ENCODE results near the gene TCN1.

DNA sequence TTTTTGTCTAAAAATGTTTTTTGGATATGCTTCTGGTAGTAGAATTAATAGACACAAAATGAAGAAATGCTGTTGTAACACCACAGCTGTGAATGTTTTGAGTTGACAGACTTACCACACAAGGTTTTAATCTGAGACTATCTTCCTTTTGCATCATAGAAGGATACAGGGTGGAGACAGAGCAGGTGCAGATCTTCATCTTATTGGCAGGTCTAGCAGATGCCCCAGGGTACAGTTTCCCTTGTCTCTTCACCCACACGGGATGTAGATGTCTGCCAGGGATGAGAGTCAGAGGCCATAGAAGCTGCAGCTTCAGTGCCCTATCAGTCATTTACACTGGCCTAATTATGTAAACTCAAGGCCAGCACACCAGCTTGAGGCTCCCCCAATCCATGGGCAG lies 13.3 kb upstream of the TCN1 start:
- TF ChIP-seq ELF4 (IDR thresholded peaks at IDR 0.05) (no peak), FOXA1 (IDR thresholded peaks at IDR 0.05) (no peak), SUZ12 (IDR thresholded peaks at IDR 0.05) (no peak), ARNT (IDR thresholded peaks at IDR 0.05) (no peak), FOXK2 (IDR thresholded peaks at IDR 0.05) (no peak), ZNF384 (IDR thresholded peaks at IDR 0.05) (no peak), BHLHE40 (IDR thresholded peaks at IDR 0.05; ENCODE audit: borderline replicate concordance) (no peak), SP1 (IDR thresholded peaks at IDR 0.05) (no peak), FOXM1 (IDR thresholded peaks at IDR 0.05; ENCODE audit: borderline replicate concordance) (no peak), TARDBP (IDR thresholded peaks at IDR 0.05) (no peak), NFRKB (IDR thresholded peaks at IDR 0.05) (no peak), L3MBTL2 (conservative IDR thresholded peaks at IDR 0.05) (no peak), LEF1 (IDR thresholded peaks at IDR 0.05; ENCODE audit: borderline replicate concordance) (no peak)
- TF ChIP-seq, protein P1, sequence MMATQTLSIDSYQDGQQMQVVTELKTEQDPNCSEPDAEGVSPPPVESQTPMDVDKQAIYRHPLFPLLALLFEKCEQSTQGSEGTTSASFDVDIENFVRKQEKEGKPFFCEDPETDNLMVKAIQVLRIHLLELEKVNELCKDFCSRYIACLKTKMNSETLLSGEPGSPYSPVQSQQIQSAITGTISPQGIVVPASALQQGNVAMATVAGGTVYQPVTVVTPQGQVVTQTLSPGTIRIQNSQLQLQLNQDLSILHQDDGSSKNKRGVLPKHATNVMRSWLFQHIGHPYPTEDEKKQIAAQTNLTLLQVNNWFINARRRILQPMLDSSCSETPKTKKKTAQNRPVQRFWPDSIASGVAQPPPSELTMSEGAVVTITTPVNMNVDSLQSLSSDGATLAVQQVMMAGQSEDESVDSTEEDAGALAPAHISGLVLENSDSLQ (IDR thresholded peaks at IDR 0.05): no peak

Measured in HEK293T (cell line).